HUES48 (cell line): ENCODE data around the gene RAD51B.

Source experiments
- H3K27ac ChIP-seq: one replicate; pipeline ENCODE4 v1.7.0; 2013; ENCODE audit warnings: low read depth, low read length, inconsistent platforms
- H3K27me3 ChIP-seq: 2 replicates; pipeline ENCODE4 v1.6.1; 2013; ENCODE audit warnings: mild to moderate bottlenecking, low read length; ENCODE audit not compliant: control insufficient read depth, insufficient read depth
- H3K36me3 ChIP-seq: 2 replicates; pipeline ENCODE4 v1.6.1; 2013; ENCODE audit warnings: low read length; ENCODE audit not compliant: control insufficient read depth, insufficient read depth
- H3K4me1 ChIP-seq: 2 replicates; pipeline ENCODE4 v1.6.1; 2013; ENCODE audit warnings: mild to moderate bottlenecking, low read length; ENCODE audit not compliant: control insufficient read depth, insufficient read depth
- H3K4me3 ChIP-seq: 2 replicates; pipeline ENCODE4 v1.5.1; 2013; ENCODE audit warnings: mild to moderate bottlenecking, low read depth, low read length
- H3K9ac ChIP-seq: 2 replicates; pipeline ENCODE4 v1.6.1; 2013; ENCODE audit warnings: mild to moderate bottlenecking, low read depth, low read length, moderate library complexity
- H3K9me3 ChIP-seq: 2 replicates; pipeline ENCODE4 v1.6.1; 2013; ENCODE audit warnings: low read length; ENCODE audit not compliant: control insufficient read depth, insufficient read depth

Gene RAD51B

GRCh38 chr14:67951529-67952135, 132.1 kb downstream of the RAD51B start:
- no peak overlapping the region for H3K27ac ChIP-seq
- H3K9ac ChIP-seq: no peak overlapping the region

GRCh38 chr14:67952381-67952780, 132.8 kb downstream of the RAD51B start:
- no peak overlapping the region for H3K9ac ChIP-seq
- no peak overlapping the region for H3K27ac ChIP-seq

More at GRCh38 chr14:67951529-67952135, 132.1 kb downstream of the RAD51B start:
- no peaks in the 10 kb centered on the region for H3K9me3 ChIP-seq
- no peaks in the 10 kb centered on the region for H3K27me3 ChIP-seq
- H3K36me3 ChIP-seq: no peaks in the 10 kb centered on the region
- no peak overlapping the region for H3K4me3 ChIP-seq
- H3K4me1 ChIP-seq: no peaks in the 10 kb centered on the region

GRCh38 chr14:67952786-67953185, 133.2 kb downstream of the RAD51B start:
- H3K9ac ChIP-seq: no peak overlapping the region
- H3K9me3 ChIP-seq: no peaks in the 10 kb centered on the region
- H3K27me3 ChIP-seq: no peaks in the 10 kb centered on the region
- H3K27ac ChIP-seq: no peak overlapping the region
- no peaks in the 10 kb centered on the region for H3K4me1 ChIP-seq
- no peak overlapping the region for H3K4me3 ChIP-seq
- no peaks in the 10 kb centered on the region for H3K36me3 ChIP-seq

More at GRCh38 chr14:67952381-67952780, 132.8 kb downstream of the RAD51B start:
- Histone ChIP-seq H3K4me3 (no peak overlapping the region), H3K36me3 (no peaks in the 10 kb centered on the region), H3K9me3 (no peaks in the 10 kb centered on the region), H3K4me1 (no peaks in the 10 kb centered on the region), H3K27me3 (no peaks in the 10 kb centered on the region)

DNA sequence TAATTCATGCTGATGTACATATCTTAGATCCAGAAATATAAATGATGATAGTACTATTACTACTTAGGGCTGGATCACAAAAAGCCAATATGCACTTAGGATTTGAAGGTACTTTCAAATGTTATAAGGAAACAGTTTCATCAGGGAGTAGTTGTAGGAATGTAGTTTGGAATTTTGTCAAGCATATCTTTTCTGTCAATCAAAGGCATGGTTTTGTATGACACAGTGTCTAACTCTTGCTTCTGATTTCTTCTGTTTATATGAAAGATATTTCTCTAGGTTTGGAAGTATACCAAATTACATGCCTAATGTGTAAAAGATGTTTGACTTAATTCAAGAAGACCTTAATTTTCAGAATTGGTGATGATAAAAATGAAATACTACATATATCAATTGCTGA, 135.7 kb downstream of the RAD51B start:
- Histone ChIP-seq H3K9me3 (no peaks in the 10 kb centered on the region), H3K4me1 (no peaks in the 10 kb centered on the region), H3K27ac (no peak overlapping the region), H3K36me3 (no peaks in the 10 kb centered on the region), H3K4me3 (no peak overlapping the region), H3K27me3 (no peaks in the 10 kb centered on the region), H3K9ac (no peak overlapping the region)

GRCh38 chr14:67957946-67958345, 138.4 kb downstream of the RAD51B start:
- H3K9ac ChIP-seq: no peak overlapping the region
- no peaks in the 10 kb centered on the region for H3K9me3 ChIP-seq
- H3K4me3 ChIP-seq: no peak overlapping the region
- H3K27ac ChIP-seq: no peak overlapping the region
- H3K36me3 ChIP-seq: no peaks in the 10 kb centered on the region
- no peaks in the 10 kb centered on the region for H3K4me1 ChIP-seq
- H3K27me3 ChIP-seq: no peaks in the 10 kb centered on the region

- no peak overlapping the region for H3K27ac ChIP-seq
- no peaks in the 10 kb centered on the region for H3K9me3 ChIP-seq
Observed at GRCh38 chr14:67961676-67962075, 142.1 kb downstream of the RAD51B start.

GRCh38 chr14:67962215-67962644, 142.7 kb downstream of the RAD51B start:
- Histone ChIP-seq H3K9me3 (peaks cover under 1% of the 10 kb centered on the region; the same call in 1 of the 2 replicates), H3K27ac (no peak overlapping the region), H3K9ac (no peak overlapping the region), H3K4me1 (no peaks in the 10 kb centered on the region), H3K36me3 (0 out of 2 replicates have a peak, but pooled peaks cover 3% of the 10 kb centered on the region), H3K4me3 (no peak overlapping the region), H3K27me3 (no peaks in the 10 kb centered on the region)

More at GRCh38 chr14:67961676-67962075, 142.1 kb downstream of the RAD51B start:
- no peaks in the 10 kb centered on the region for H3K27me3 ChIP-seq
- no peaks in the 10 kb centered on the region for H3K36me3 ChIP-seq
- no peaks in the 10 kb centered on the region for H3K4me1 ChIP-seq
- H3K9ac ChIP-seq: no peak overlapping the region
- H3K4me3 ChIP-seq: no peak overlapping the region

GRCh38 chr14:67963545-67963944, 144.0 kb downstream of the RAD51B start:
- no peaks in the 10 kb centered on the region for H3K27me3 ChIP-seq
- no peak overlapping the region for H3K9ac ChIP-seq
- no peak overlapping the region for H3K27ac ChIP-seq
- 0 out of 2 replicates have a peak, but pooled peaks cover 6% of the 10 kb centered on the region for H3K36me3 ChIP-seq
- no peaks in the 10 kb centered on the region for H3K4me1 ChIP-seq
- H3K9me3 ChIP-seq: peaks cover 8% of the 10 kb centered on the region; the same call in 1 of the 2 replicates
- no peak overlapping the region for H3K4me3 ChIP-seq

DNA sequence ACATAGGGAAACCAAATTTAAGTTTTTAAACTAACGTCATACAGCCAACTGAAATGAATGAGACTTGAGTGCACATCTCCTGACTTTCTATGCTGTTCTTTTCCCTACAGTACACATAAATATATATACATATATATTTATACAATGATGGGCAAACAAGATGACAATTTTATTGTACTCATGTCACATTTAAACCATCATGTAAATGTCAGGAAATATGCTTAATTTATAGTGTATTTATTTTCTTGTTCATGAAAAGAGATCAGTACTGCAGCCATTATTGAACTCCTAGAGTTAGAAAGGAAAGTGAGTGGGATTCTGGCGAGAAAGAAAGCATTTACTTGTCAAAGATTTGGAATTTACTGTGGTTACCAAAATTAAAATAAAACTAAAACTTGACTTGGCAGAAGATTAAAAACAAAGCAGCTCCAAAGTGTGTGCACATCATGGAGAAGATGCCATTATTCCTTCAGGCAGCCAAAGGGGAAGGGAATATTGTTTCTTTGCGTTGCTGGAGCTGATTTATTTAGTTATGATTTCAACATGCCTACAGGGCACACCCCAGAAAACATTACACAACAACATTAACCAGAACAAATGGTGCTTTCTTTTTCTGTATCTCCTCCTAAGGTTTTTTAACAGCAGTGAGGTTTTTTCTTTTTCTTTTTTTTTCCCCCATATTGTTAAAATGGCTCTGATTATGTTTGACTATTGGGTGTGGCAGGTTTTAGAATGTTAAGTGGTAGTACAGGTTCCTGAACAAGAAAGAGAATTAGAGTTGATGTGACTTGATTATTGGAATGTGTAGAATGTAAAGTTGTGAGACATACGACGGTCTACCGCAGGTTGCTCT, 144.6 kb downstream of the RAD51B start:
- Histone ChIP-seq H3K9me3 (peaks cover 14% of the 10 kb centered on the region; the same call in 1 of the 2 replicates), H3K36me3 (0 out of 2 replicates have a peak, but pooled peaks cover 6% of the 10 kb centered on the region), H3K4me1 (no peaks in the 10 kb centered on the region), H3K27me3 (no peaks in the 10 kb centered on the region), H3K4me3 (no peak overlapping the region), H3K9ac (no peak overlapping the region), H3K27ac (no peak overlapping the region)

DNA sequence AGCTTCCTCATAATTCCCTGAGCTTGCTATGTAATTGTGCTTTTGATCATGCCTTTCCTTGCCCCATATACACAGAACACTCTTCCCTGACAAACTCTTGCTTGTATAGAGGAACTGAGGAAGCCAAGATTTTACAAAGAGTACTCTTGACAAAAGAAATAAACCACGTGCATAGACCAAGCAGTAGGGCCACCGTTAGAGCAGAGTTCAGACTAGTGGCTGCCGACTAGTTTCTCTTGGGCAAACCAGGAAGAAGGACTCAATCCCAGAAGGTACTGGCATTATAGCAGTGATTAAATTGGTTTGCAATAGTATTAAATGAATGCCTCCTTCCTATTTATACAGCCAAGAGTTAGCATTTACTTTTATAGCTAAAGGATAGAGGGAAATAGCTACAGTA, 146.1 kb downstream of the RAD51B start:
- Histone ChIP-seq H3K4me3 (no peak overlapping the region), H3K9ac (no peak overlapping the region), H3K36me3 (0 out of 2 replicates have a peak, but pooled peaks cover 6% of the 10 kb centered on the region), H3K4me1 (peaks cover 10% of the 10 kb centered on the region), H3K27ac (no peak overlapping the region), H3K27me3 (no peaks in the 10 kb centered on the region), H3K9me3 (peaks cover 16% of the 10 kb centered on the region; the same call in 1 of the 2 replicates)

GRCh38 chr14:67967206-67967605, 147.6 kb downstream of the RAD51B start:
- Histone ChIP-seq H3K36me3 (0 out of 2 replicates have a peak, but pooled peaks cover 6% of the 10 kb centered on the region), H3K27ac (no peak overlapping the region), H3K4me1 (peaks cover 26% of the 10 kb centered on the region), H3K4me3 (no peak overlapping the region), H3K9me3 (peaks cover 16% of the 10 kb centered on the region; the same call in 1 of the 2 replicates), H3K9ac (no peak overlapping the region), H3K27me3 (no peaks in the 10 kb centered on the region)
